ENCODE results near the gene NRIP2.

DNA sequence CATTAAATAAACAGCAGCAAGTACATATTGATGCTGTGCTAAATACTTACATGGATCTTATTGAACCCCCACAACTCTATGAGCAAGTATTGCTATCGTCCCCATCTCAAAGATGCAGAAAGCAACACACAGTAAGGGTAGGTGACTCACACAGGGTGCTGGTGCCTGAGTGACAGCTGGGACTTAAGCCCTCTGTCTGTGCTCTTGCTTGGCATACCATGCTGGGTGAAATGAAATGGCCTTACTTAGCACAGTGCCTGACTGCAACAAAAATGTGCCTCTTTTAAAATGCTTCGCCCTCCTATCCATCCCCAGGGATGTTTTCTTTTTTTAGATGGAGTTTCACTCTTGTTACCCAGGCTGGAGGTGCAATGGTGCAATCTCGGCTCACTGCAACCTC is 21.2 kb upstream of the NRIP2 start:
- TF ChIP-seq ZNF384 (IDR thresholded peaks at IDR 0.05; ENCODE audit: borderline replicate concordance, low read depth, low read length): no peak
- no peak for TF ChIP-seq MEF2B (IDR thresholded peaks at IDR 0.05; ENCODE audit: partially characterized antibody, poor library complexity, severe bottlenecking)
- no peak for TF ChIP-seq POLR2A (IDR thresholded peaks at IDR 0.05; ENCODE audit: low read depth, low read length)
- TF ChIP-seq GABPA (IDR thresholded peaks at IDR 0.05; ENCODE audit: low read depth): no peak
- no peak for TF ChIP-seq HDAC6 (IDR thresholded peaks at IDR 0.05; ENCODE audit: unreplicated experiment)
- no peak for TF ChIP-seq NFIC (IDR thresholded peaks at IDR 0.05; ENCODE audit: low read depth, low read length)
- TF ChIP-seq, protein P1, sequence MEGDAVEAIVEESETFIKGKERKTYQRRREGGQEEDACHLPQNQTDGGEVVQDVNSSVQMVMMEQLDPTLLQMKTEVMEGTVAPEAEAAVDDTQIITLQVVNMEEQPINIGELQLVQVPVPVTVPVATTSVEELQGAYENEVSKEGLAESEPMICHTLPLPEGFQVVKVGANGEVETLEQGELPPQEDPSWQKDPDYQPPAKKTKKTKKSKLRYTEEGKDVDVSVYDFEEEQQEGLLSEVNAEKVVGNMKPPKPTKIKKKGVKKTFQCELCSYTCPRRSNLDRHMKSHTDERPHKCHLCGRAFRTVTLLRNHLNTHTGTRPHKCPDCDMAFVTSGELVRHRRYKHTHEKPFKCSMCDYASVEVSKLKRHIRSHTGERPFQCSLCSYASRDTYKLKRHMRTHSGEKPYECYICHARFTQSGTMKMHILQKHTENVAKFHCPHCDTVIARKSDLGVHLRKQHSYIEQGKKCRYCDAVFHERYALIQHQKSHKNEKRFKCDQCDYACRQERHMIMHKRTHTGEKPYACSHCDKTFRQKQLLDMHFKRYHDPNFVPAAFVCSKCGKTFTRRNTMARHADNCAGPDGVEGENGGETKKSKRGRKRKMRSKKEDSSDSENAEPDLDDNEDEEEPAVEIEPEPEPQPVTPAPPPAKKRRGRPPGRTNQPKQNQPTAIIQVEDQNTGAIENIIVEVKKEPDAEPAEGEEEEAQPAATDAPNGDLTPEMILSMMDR (IDR thresholded peaks at IDR 0.05 in 2 of 3, conservative IDR thresholded peaks at IDR 0.05 in 1 of 3; ENCODE audit: control insufficient read depth in 2 of 3, extremely low read depth in 1 of 3, insufficient read depth in 1 of 3, low read depth in 3 of 3, low read length in 3 of 3): no peak
- no peak for TF ChIP-seq ZNF274 (IDR thresholded peaks at IDR 0.05; ENCODE audit: insufficient read depth, insufficient read length)
- no peak for TF ChIP-seq MTA2 (IDR thresholded peaks at IDR 0.05; ENCODE audit: low read depth)
- no peak for TF ChIP-seq EZH2 (IDR thresholded peaks at IDR 0.05; ENCODE audit: borderline replicate concordance, control insufficient read depth, low read depth, low read length)
